RWPE1 (cell line): ENCODE data around the gene SLC24A4.

Experiments
- CTCF ChIA-PET: fragments of 350-600 bp; sonication (Branson Sonifier 250); formaldehyde crosslinking; extraction: SDS; loops from one replicate; lab custom pipeline; 2021; lab: Yijun Ruan, JAX
- POLR2A ChIA-PET: fragments of 400-600 bp; formaldehyde crosslinking; extraction: SDS; loops from one replicate; lab custom pipeline; 2020; ENCODE audit warnings: antibody characterized with exemption; ENCODE audit not compliant: low non-redundant PET; lab: Yijun Ruan, JAX
- DNase-seq: peaks from one replicate; pipeline ENCODE4 v3.0.0; 2012; ENCODE audit warnings: low spot score
- H3K27ac ChIP-seq: fragments of 450-650 bp; 2 replicates; pipeline ENCODE4 v1.5.1; 2017
- CTCF ChIP-seq: fragments of 450-650 bp; conservative IDR thresholded peaks from 2 replicates; pipeline ENCODE4 v1.5.1; 2017; ENCODE audit warnings: low read depth, mild to moderate bottlenecking

Gene SLC24A4

DNA sequence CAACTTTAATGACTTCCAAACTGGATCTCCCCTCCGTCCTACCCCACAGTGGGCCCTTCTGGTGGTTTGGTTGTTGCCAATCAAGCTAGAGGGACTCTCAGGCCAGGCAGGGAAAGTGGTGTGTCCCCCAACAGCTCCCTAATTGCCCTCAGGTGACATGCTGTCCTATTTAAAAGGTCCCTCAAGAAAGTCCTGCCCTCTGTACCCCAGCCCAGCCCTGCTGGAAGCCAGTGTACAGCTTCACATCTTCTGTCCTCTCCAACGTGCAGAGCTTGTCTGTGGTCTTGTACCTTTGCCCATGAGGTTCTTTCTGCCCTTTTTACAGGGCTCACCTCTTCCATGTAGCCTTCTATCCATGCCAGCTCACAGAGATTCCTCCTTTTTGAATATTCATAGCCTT, 194.8 kb downstream of the SLC24A4 start:
- no peak overlapping the region for H3K27ac ChIP-seq
- DNase-seq = no peak
- ChIA-PET CTCF (no interaction called here), POLR2A (interaction anchor here (0.6 kb wide), 1 partner anchor 44 kb away, joined by 4 read pairs; no protein-coding TSS in a partner anchor)
- no peak for TF ChIP-seq CTCF

DNA sequence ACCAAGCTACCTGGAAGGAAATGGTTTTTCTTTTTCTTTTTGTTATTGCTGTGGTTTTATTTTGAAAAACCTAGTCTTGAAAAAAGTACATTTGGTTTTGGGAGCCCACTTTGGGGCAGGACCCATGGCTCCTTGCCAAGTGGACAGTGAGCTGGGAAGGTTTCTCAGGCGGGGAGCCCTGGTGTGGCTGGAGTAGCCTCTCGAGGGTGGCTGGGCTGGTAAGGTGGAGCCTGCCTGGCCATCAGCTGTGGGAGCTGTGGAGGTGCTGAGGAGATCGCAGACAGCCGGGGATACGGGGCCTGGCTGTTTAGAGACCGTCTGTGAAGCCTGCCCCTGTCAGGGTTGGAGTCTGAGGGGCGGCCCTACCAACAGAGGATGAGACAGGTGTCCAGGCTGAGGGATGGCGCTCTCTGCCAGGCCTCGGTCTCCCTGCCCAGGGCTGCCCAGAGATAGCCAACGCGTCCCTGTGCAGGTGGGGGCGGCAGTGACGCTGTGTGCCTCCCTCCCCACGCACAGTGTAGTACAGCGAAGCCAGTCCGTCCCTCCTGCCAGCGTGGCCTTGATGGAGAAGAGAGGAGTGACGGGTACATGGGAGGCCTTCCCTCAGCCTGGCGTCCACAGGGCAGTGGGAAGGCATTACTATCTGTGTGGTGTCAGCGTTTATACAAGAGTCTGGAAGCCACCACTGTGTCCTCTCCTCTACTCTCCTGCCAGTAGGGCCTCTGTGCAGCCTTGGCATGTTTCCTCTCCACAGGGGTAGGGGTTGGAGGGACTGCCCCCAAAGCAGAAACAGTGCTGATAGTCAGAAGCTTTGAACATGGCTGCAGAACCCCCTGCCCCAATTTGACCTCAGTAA, 196.5 kb downstream of the SLC24A4 start:
- ChIA-PET CTCF (no interaction called here), POLR2A (no interaction called here)
- no peak overlapping the region for H3K27ac ChIP-seq
- DNase-seq = no peak
- TF ChIP-seq CTCF = no peak

DNA sequence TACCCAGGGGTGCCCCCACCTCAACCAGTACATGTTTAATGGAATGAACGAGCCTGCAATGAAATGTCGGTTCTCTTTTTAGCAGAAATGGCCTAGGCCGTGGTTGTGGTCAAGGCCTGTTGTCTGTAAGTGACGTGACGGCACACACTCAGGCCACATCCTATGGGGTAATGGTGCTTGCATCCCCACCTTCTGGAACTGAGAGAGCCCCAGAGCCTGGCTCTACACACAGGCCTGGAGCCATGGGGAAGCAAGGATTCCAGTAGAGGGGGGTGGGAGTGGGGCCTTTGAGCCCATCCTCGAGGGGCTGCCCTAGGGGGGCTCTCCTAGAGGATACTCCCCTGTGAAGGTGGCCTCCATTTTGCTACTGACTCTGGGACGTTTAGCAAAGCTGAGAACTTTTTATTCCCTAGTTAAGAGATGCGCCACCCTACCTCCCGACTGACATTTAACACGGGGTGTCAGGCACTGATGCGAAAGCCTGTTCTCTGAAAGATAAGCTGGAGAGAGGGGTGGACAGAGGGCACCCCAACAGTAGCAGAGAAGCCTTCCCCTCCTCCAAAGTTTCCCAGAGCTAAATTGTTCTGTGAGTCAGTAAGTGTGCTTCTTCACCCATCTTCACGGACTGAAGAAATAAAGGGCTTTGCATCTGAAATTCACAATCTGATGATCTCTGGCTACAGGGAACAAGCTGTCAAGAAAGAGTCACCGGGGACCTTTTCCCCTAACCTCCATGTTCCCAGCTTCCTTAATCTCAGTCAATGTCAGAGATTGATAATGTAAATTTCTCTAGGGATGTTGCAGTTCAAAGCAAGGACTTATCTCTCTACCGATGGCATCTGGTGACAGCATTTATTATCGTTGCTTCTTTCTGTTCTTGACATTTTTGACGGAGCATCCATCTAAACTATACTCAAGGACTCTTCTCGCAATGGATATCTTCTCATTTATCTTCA, 197.4 kb downstream of the SLC24A4 start:
- H3K27ac ChIP-seq = no peak overlapping the region
- no peak for TF ChIP-seq CTCF
- ChIA-PET CTCF (no interaction called here), POLR2A (no interaction called here)
- DNase-seq = no peak

- ChIA-PET POLR2A (no interaction called here), CTCF (no interaction called here)
- TF ChIP-seq CTCF = no peak
- no peak for DNase-seq
- H3K27ac ChIP-seq = no peak overlapping the region
These were observed 198.1 kb downstream of the SLC24A4 start for GRCh38 chr14:92521058-92521415.

GRCh38 chr14:92523752-92524151, 200.8 kb downstream of the SLC24A4 start:
- no peak for TF ChIP-seq CTCF
- no peak for DNase-seq
- no peak overlapping the region for H3K27ac ChIP-seq
- ChIA-PET CTCF (no interaction called here), POLR2A (no interaction called here)

- DNase-seq = no peak
- no peak overlapping the region for H3K27ac ChIP-seq
- CTCF ChIA-PET = no interaction called here
- no peak for TF ChIP-seq CTCF
- POLR2A ChIA-PET = no interaction called here
These were observed 201.7 kb downstream of the SLC24A4 start for GRCh38 chr14:92524602-92525185.
